Choroid plexus epithelial cell (primary cell): Measurements from ENCODE around the gene TOP2B.

Experiments used
- DNase-seq: peaks from one replicate; pipeline ENCODE4 v3.0.0-alpha.2; 2010; ENCODE audit warnings: low read depth
- H3K4me3 ChIP-seq: 2 replicates; pipeline ENCODE4 v1.5.1; 2011; ENCODE audit warnings: low read depth, mild to moderate bottlenecking, control low read depth, low read length, moderate library complexity
- CTCF ChIP-seq: conservative IDR thresholded peaks from 2 replicates; pipeline ENCODE4 v1.5.1; 2011; ENCODE audit warnings: low read depth, mild to moderate bottlenecking, control low read depth, inconsistent platforms, low read length, moderate library complexity

The TOP2B gene

GRCh38 chr3:25662736-25663320 is 1.9 kb downstream of the TOP2B start:
- no peak for DNase-seq
- TF ChIP-seq CTCF: no peak
- H3K4me3 ChIP-seq: peak overlapping the region; percentile 87

- TF ChIP-seq CTCF: peak; percentile 8
- DNase-seq: peak; percentile 20
- H3K4me3 ChIP-seq: peak overlapping the region; percentile 87
These were observed 2.8 kb downstream of the TOP2B start for GRCh38 chr3:25661694-25662437.

GRCh38 chr3:25658836-25659235 is 5.9 kb downstream of the TOP2B start:
- no peak overlapping the region for H3K4me3 ChIP-seq
- TF ChIP-seq CTCF: no peak
- no peak for DNase-seq

- no peak for TF ChIP-seq CTCF
- no peak overlapping the region for H3K4me3 ChIP-seq
These were observed 7.4 kb downstream of the TOP2B start for GRCh38 chr3:25657293-25657692.

GRCh38 chr3:25655659-25656058 is 9.0 kb downstream of the TOP2B start:
- H3K4me3 ChIP-seq: no peak overlapping the region
- no peak for TF ChIP-seq CTCF
- no peak for DNase-seq

More at GRCh38 chr3:25657293-25657692, 7.4 kb downstream of the TOP2B start:
- no peak for DNase-seq

- TF ChIP-seq CTCF: no peak
- no peak for DNase-seq
- no peak overlapping the region for H3K4me3 ChIP-seq
These were observed 10.1 kb downstream of the TOP2B start for GRCh38 chr3:25654576-25654975.

GRCh38 chr3:25653322-25653721 is 11.4 kb downstream of the TOP2B start:
- TF ChIP-seq CTCF: no peak
- H3K4me3 ChIP-seq: no peak overlapping the region
- no peak for DNase-seq
